Fibroblast of the aortic adventitia (primary cell): ENCODE results near the gene TSPAN16. TPM values are rescaled to one million over a fixed set of nuclear protein-coding genes. Genes with fewer than 3 reads are reported as not detected.
"Not testable (repeated sequence)": the region's sequence is repeated elsewhere in the genome, so short reads cannot be mapped to it uniquely, and the experiment has no call there.

ENCODE experiments used
- DNase-seq: peaks from one replicate; pipeline ENCODE4 v3.0.0-alpha.2; 2010; ENCODE audit warnings: low read depth
- H3K4me3 ChIP-seq: 2 replicates; pipeline ENCODE4 v1.5.1; 2011; ENCODE audit warnings: low read depth, mild to moderate bottlenecking, control low read depth, low read length, moderate library complexity
- total RNA-seq: library from RNA; depleted of rRNA; stranded (reverse); fragments of >200 nt; gene quantifications from 2 replicates; pipeline ENCODE4 v1.2.3, GENCODE V29; 2012; ENCODE audit warnings: low replicate concordance
- TF ChIP-seq, protein P1 (sequence below): IDR thresholded peaks from 2 replicates; pipeline ENCODE4 v1.5.1; 2011; ENCODE audit warnings: mild to moderate bottlenecking, low read length, control low read depth, inconsistent platforms; ENCODE audit not compliant: insufficient read depth

The TSPAN16 gene
- total RNA-seq, 1 donor, result not detected

DNA sequence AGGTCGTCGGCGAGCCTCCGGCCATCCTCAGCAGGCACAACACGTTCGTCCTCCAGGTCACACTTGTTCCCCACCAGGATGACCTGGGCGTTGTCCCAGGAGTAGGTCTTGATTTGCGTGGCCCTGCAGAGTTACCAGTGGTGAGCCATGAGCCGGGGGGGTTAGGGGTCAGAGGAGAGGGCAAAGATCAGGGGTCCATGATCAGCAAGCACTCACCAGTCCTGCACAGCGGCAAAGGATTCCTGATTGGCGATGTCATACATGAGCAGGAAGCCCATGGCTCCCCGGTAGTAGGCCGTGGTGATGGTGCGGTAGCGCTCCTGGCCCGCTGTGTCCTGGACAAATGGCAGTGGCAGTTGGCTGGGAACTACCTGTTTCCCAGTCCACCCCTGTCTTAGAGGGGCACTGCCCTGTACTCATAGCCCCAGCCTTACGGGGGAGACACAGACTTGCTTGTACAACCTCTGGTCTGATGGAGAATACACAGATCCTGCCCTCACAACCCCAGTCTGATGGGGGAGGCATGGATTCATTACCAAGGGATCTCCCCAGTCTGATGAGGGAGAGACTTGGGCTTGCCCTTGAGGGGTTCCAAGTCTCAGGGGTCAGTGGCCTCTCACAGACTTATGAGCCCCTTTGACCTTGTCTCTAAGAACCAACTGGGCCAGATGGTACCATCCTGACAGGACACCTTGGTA lies 39.6 kb downstream of the TSPAN16 start:
- TF ChIP-seq, protein P1, sequence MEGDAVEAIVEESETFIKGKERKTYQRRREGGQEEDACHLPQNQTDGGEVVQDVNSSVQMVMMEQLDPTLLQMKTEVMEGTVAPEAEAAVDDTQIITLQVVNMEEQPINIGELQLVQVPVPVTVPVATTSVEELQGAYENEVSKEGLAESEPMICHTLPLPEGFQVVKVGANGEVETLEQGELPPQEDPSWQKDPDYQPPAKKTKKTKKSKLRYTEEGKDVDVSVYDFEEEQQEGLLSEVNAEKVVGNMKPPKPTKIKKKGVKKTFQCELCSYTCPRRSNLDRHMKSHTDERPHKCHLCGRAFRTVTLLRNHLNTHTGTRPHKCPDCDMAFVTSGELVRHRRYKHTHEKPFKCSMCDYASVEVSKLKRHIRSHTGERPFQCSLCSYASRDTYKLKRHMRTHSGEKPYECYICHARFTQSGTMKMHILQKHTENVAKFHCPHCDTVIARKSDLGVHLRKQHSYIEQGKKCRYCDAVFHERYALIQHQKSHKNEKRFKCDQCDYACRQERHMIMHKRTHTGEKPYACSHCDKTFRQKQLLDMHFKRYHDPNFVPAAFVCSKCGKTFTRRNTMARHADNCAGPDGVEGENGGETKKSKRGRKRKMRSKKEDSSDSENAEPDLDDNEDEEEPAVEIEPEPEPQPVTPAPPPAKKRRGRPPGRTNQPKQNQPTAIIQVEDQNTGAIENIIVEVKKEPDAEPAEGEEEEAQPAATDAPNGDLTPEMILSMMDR, result no peak
- H3K4me3 ChIP-seq, result no peak overlapping the region
- DNase-seq, result no peak

DNA sequence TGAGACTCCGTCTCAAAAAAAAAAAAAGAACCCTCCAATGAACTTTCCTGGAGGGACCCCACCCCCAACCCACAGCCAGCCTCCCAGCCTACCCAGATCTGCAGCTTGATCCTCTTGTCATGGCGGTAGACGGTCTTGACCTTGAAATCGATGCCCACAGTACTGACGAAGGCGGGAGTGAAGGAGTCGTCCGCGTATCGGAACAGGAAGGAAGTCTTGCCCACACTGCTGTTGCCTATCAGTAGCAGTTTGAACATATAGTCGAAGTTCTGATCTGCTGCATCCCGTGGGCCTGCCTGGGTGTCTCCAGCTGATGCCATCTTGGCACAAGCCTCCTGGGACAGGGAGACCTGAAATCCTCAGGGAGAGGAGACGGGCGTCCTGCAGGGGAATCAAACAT lies 41.1 kb downstream of the TSPAN16 start:
- H3K4me3 ChIP-seq, result no peak overlapping the region
- TF ChIP-seq, protein P1, result no peak
- no peak for DNase-seq

DNA sequence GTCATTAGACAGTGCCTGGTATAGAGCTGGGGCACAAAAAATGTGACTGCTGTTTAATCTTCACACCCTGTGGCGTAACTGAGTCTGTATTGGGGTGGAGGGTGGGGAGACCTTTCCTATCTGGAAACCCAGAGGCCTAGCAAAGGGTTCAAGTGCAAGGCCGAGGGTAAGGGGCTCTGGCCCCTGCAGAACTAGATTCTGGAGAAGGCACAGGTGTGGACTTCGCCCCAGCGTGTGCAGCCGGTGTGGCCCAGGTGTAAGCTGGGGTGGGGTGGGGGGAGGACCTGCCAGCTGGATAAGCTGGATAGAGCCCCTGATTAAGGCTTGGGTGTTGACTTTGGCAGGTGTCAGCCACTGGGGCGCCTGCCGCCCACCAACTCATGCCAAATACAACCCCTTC lies 42.2 kb downstream of the TSPAN16 start:
- no peak for DNase-seq
- no peak overlapping the region for H3K4me3 ChIP-seq
- TF ChIP-seq, protein P1, result no peak

DNA sequence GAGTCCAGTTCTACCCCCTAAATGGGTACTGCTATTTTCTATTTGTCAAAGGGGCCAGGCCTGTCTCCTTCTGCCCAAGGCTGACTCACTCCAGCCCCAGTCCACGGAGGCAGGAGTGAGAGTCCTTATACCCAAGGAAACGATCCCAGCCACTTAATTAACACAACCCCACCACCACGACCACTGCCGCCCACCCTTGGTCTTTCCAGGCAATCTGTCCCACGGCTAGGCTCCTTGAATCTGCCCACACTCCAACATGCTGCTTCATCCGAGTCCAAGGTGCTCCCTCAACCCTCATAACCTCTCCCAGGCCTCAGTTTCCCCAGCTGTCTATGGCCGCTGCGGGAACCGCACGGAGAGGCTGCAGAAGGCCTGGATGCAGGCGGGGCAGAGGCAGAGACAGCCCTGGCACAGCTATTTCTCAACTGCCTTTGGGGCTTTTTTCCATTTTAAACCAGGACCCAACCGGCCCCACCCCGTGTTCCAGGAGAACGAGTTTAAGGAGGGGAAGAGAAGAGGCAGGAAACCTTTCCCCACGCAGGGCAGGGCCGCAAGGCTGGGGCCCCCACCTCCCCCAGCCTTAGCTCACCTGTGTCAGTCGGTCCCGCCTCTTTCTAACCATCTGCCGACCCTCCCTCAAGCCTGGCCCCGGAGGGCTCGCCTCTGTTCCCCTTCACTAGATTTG lies 42.8 kb downstream of the TSPAN16 start:
- peak overlapping the region; percentile 82 for H3K4me3 ChIP-seq
- TF ChIP-seq, protein P1, result no peak
- no peak for DNase-seq

DNA sequence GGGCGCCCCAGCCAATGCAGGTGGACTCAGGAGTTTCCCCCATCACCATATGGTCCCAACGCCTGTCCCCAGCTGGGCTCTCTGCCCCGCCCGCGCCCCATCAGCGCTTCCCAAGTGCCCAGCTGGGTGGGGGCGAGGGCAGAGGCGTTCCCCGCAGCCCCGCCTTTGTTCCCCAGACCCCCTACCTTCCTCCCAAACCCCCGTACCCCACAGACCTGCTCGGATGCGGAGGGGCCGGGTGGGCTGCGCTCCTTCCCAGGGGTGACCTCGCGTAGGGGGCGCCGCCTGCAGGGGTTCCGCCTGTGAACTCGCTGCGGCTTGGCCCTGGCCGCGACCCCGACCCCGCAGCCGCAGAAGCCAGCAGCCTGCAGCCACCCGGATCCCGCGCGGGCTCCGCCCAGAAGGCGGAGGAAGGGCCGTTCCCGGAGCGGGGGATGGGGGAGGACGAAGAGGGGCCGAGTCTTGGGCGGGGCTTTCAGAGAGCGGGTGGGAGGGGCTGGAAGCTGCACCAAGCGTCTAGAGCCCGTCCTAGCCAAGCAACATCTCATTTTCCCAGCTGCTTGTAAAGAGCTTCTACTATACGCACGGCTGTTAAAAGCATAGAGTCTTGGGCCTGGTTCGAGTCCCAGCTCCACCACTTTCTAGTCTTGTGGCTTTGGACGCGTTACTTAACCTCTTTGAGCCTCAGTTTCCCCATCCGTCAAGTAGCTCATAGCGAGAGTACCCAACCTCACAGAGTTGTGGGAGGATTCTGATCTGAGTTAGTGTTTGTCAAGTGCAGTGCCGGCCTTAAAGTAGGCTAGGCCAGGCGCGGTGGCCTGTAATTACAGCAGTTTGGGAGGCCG lies 43.5 kb downstream of the TSPAN16 start, which contains the start of gene RAB3D:
RAB3D (minus strand) TSS at position 404 of the 845 bp plus-strand sequence. CDS start 2,258 bp downstream, outside the sequence.
- TF ChIP-seq, protein P1, result no peak
- peak within 1 kb of the TSS; percentile 82 for H3K4me3 ChIP-seq
- DNase-seq, result peak; percentile 87

DNA sequence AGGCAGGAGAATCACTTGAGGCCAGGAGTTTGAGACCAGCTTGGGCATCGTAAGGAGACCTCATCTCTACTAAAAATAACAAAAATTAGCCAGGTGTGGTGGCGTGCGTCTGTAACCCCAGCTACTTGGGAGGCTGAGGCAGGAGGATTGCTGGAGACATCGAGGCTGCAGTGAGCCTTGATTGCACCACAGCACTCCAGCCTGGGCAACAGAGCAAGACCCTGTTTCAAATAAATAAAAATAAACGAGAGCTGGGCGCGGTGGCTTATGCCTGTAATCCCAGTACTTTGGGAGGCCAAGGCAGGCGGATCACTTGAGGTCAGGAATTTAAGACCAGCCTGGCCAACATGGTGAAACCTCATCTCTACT lies 44.1 kb downstream of the TSPAN16 start:
- peak overlapping the region; percentile 82 for H3K4me3 ChIP-seq
- DNase-seq, result not testable (repeated sequence)

DNA sequence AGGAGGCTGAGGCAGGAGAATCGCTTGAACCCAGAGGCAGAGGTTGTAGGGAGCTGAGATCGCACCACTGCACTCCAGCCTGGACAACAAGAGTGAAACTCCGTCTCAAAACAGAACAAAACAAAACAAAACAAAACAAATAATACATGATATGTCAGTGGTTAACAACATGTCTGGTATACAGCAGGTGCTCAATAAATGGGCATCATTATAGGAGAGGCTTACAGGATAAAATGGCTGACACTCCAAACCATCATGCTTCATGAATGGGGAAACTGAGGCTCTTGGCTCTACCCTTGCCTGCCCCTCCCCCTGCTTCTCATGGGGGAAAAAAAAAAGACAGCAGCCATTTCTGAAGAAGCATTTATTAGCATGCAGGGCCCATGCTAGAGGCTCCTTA lies 46.5 kb downstream of the TSPAN16 start:
- DNase-seq, result no peak
- H3K4me3 ChIP-seq, result no peak overlapping the region
- TF ChIP-seq, protein P1, result no peak
